Measurements from ENCODE around the gene ARHGAP24.

The ARHGAP24 gene

DNA sequence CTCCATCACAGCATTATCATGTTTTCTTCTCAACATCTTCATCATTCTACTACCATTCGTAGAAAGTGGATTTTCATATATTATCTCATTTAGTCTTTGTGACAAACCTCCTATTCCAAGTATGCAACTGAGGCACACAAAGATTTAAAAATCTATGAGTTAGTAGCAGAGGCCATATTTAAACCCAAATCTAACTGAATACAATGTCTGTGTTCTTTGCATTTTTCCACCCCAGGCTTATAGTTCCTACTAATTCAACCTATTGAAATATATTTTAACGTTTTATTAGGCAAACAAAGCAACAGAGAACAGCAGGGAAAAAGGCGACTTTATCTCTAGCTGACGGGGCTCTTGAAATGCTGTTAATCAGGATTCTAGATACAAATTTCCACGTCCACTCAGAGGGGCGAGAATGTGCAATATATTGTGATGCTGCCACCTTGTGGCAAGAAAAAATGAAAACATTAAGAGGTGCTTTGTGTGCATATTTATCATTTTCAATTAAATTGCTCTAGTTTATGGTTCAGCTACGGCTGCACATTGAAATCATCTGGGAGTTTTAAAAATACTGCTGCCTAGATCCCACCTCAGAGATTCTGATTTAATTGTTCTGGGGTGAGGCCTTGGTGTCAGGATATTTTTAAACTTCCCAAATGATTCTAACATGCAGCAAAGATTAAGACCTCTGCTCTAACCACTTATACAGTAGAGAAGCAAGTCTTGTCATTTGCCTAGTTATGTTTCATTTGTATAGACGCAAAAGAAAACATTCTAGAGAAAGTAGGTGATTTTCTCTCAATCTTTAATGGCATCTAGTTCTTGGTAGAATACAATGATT, 569.0 kb downstream of the ARHGAP24 start:
- TF ChIP-seq, protein P1, sequence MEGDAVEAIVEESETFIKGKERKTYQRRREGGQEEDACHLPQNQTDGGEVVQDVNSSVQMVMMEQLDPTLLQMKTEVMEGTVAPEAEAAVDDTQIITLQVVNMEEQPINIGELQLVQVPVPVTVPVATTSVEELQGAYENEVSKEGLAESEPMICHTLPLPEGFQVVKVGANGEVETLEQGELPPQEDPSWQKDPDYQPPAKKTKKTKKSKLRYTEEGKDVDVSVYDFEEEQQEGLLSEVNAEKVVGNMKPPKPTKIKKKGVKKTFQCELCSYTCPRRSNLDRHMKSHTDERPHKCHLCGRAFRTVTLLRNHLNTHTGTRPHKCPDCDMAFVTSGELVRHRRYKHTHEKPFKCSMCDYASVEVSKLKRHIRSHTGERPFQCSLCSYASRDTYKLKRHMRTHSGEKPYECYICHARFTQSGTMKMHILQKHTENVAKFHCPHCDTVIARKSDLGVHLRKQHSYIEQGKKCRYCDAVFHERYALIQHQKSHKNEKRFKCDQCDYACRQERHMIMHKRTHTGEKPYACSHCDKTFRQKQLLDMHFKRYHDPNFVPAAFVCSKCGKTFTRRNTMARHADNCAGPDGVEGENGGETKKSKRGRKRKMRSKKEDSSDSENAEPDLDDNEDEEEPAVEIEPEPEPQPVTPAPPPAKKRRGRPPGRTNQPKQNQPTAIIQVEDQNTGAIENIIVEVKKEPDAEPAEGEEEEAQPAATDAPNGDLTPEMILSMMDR (IDR thresholded peaks at IDR 0.05; ENCODE audit: low read depth, low read length) = peak; percentile 50
- DNase-seq (ENCODE audit: extremely low read depth, low read depth) = peak; percentile 18

DNA sequence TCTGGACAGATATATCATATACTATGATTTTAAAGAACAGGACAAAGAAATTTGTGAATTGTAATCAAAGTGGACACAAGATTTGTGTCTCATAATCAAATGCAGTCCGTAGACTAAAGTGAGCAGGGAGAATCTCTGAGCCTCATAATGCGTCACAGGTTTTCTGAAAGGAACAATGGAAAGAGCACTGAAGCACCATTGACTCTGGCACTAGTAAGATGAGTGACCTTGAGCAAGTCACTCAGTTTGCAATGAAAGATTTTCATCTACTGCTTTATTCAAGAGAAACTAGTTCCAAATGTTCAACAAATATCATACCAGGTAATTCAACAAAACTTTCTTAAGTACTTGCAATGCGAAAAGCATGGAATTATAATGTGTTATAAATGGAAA, 569.6 kb downstream of the ARHGAP24 start:
- TF ChIP-seq, protein P1 (IDR thresholded peaks at IDR 0.05; ENCODE audit: low read depth, low read length) = no peak

DNA sequence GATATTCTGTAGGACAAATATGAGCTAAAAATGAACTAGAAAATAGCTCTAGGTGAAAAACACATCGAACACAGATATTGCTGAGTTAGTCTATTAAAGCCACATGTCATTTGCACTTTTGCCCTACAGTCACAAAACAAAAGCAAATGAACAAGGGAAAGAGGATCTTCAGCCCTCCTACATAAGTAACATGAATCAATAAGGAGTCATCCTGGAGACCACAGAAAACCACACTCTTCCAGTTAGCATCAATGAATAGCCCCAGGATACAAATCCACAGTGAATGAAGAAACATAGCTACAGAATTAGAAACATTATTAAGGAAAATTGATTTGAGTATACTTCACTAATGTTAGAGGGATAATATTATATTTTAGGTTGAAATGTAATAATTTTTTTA, 573.5 kb downstream of the ARHGAP24 start:
- peak; percentile 37 for DNase-seq (ENCODE audit: extremely low read depth, low read depth)
- TF ChIP-seq, protein P1 (IDR thresholded peaks at IDR 0.05; ENCODE audit: low read depth, low read length) = no peak

More for the DNA sequence above, 569.6 kb downstream of the ARHGAP24 start:
- no peak for DNase-seq (ENCODE audit: extremely low read depth, low read depth)

DNA sequence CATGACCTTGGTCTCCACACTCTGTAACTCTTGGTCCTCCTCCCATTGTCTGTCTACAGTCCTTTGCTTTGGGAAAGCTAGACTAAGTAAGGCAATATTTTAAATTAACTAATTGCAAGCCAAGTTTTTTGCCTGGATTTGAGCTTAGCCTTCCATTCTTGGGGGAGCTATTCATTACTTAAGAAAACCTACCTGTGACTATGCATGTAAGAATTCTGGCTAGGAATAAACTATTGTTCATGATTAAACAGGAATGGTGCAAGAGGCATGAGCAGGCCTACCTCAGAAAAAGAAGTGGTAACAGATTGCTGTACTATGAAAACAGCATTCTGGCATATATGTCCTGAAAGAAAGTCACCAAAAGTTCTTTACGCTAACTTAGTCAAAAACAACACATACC, 575.5 kb downstream of the ARHGAP24 start:
- TF ChIP-seq, protein P1 (IDR thresholded peaks at IDR 0.05; ENCODE audit: low read depth, low read length) = no peak
- no peak for DNase-seq (ENCODE audit: extremely low read depth, low read depth)
